Right atrium auricular region (tissue), 2 donors: ENCODE results near the gene SIRPB2. TPM values are rescaled to one million over a fixed set of nuclear protein-coding genes. Genes with fewer than 3 reads are reported as not detected.

Source experiments
- DNase-seq: peaks from one replicate; pipeline ENCODE4 v3.0.0-alpha.2; 2019; ENCODE audit warnings: low spot score
- H3K27ac ChIP-seq, 2 donors: fragments of 200-600 bp; sonication (generic); 1 replicate in 1 of 2; 2 replicates in 1 of 2; pipeline ENCODE4 v1.5.1; 2016 to 2019
- H3K27me3 ChIP-seq, 2 donors: fragments of 200-600 bp; sonication (generic); one replicate each; pipeline versions ENCODE4 v1.5.1 to v1.6.0; 2017 to 2019
- H3K36me3 ChIP-seq: fragments of 200-600 bp; sonication (generic); one replicate; pipeline ENCODE4 v1.5.1; 2016
- H3K4me1 ChIP-seq, 2 donors: fragments of 200-600 bp; sonication (generic); one replicate each; pipeline versions ENCODE4 v1.5.1 to v1.6.0; 2017 to 2019
- H3K4me3 ChIP-seq, 2 donors: fragments of 200-600 bp; sonication (generic); 1 replicate in 1 of 2; 2 replicates in 1 of 2; pipeline ENCODE4 v1.5.1; 2017 to 2019; ENCODE audit warnings: mild to moderate bottlenecking in 1 of 2, moderate library complexity in 1 of 2
- H3K9me3 ChIP-seq, 2 donors: fragments of 200-600 bp; sonication (generic); one replicate each; pipeline ENCODE4 v1.5.1; 2019
- total RNA-seq, 2 donors: library from RNA; depleted of rRNA; stranded (reverse); fragments of >200 nt; gene quantifications; one replicate each; pipeline ENCODE4 v1.1.0, GENCODE V29; 2016
- TF ChIP-seq, protein P1 (sequence below), 2 donors: fragments of 200-600 bp; sonication (generic); IDR thresholded peaks; one replicate each; pipeline ENCODE4 v1.5.1; 2019; ENCODE audit warnings: antibody characterized with exemption in 2 of 2

The SIRPB2 gene
- total RNA-seq, 2 donors from 2014 or later, result 2.6 to 4.4 TPM

GRCh38 chr20:1450926-1451491 lies 40.2 kb downstream of the SIRPB2 start:
- DNase-seq, result no peak
- peaks cover 98% of the 10 kb centered on the region for H3K36me3 ChIP-seq
- TF ChIP-seq, protein P1, sequence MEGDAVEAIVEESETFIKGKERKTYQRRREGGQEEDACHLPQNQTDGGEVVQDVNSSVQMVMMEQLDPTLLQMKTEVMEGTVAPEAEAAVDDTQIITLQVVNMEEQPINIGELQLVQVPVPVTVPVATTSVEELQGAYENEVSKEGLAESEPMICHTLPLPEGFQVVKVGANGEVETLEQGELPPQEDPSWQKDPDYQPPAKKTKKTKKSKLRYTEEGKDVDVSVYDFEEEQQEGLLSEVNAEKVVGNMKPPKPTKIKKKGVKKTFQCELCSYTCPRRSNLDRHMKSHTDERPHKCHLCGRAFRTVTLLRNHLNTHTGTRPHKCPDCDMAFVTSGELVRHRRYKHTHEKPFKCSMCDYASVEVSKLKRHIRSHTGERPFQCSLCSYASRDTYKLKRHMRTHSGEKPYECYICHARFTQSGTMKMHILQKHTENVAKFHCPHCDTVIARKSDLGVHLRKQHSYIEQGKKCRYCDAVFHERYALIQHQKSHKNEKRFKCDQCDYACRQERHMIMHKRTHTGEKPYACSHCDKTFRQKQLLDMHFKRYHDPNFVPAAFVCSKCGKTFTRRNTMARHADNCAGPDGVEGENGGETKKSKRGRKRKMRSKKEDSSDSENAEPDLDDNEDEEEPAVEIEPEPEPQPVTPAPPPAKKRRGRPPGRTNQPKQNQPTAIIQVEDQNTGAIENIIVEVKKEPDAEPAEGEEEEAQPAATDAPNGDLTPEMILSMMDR (IDR thresholded peaks at IDR 0.05), result no peak
- no peaks in the 10 kb centered on the region for H3K4me1 ChIP-seq
- no peak overlapping the region for H3K27ac ChIP-seq
- no peaks in the 10 kb centered on the region for H3K27me3 ChIP-seq
- H3K4me3 ChIP-seq, result no peak overlapping the region
- peaks cover 7 to 16% of the 10 kb centered on the region in 2 donors for H3K9me3 ChIP-seq

DNA sequence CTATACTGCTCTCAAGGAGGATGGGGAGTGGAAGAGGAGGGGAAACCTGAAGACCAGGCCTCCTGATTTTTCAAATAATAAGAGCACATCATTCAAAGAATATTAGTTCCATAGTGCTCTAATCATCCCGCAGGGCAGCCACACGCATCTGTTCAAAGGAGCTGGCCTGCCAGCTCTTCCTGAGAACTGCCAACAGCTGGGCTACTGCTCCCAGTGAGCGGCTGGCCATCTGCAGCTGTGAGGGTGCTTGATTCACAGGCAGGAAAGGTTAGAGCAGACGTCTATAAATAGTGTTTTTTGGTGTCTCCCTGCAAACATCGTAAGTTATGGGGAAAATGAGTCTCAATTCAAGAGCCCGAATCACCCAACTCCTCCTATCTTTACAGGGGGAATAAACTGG lies 41.9 kb downstream of the SIRPB2 start:
- DNase-seq, result no peak
- Histone ChIP-seq H3K4me3 (no peak overlapping the region), H3K27ac (no peak overlapping the region), H3K36me3 (peaks cover 99% of the 10 kb centered on the region), H3K4me1 (no peaks in the 10 kb centered on the region), H3K9me3 (peaks cover 7 to 16% of the 10 kb centered on the region in 2 donors), H3K27me3 (no peaks in the 10 kb centered on the region)
- TF ChIP-seq, protein P1 (IDR thresholded peaks at IDR 0.05), result no peak

DNA sequence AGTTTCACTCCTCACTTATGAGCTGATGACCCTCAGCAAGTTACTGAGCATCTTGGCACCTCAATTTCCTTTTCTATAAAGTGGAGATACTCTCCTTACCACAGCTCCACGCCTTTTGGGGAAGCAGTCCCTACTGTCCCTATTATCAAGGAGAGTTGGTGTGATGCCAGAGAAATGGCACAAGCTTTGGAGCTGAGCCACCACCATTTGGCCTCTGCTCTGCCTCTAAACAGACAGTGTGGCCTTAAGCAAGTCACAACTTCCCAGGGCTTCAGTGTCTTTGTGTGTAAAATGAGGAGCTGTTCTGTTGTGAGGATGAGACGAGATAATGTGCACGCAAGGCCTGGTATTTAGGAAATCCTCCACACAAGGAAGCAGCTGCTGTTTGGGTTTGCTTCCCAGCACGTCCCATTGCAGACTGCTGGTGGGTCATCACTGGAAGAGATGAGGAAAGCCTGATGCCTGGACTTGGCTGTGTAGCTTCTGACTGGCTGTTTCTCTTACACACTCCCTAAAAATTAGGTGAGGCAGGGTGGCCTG lies 43.1 kb downstream of the SIRPB2 start:
- TF ChIP-seq, protein P1 (IDR thresholded peaks at IDR 0.05), result no peak

DNA sequence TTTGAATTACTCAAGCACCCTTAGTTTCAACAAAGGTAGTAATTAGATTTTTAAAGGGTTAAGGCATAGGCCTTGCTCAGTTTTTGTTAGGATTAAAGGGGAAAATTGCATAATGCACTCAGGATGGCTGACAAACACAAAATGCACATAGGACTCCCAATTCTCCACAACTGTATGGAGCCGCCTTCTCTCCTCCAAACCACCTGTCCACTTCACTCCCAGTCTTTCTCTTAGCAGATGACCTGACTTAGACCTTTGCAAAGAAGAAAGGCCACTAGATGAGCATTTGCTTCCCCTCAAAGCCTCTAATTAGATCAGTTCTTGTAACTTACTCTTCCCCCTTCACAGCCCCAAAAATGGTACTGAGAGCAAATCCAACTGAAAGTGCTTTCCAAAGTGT lies 44.7 kb downstream of the SIRPB2 start:
- no peak for DNase-seq
- Histone ChIP-seq H3K27ac (no peak overlapping the region), H3K36me3 (peaks cover 99% of the 10 kb centered on the region), H3K4me3 (no peak overlapping the region), H3K4me1 (no peaks in the 10 kb centered on the region), H3K27me3 (no peaks in the 10 kb centered on the region), H3K9me3 (peaks cover 7 to 12% of the 10 kb centered on the region in 2 donors)
- TF ChIP-seq, protein P1 (IDR thresholded peaks at IDR 0.05), result no peak

More for the DNA sequence above, 43.1 kb downstream of the SIRPB2 start:
- Histone ChIP-seq H3K4me3 (no peak overlapping the region), H3K9me3 (peaks cover 7 to 16% of the 10 kb centered on the region in 2 donors), H3K27me3 (no peaks in the 10 kb centered on the region), H3K36me3 (peaks cover 99% of the 10 kb centered on the region), H3K4me1 (no peaks in the 10 kb centered on the region), H3K27ac (no peak overlapping the region)
- DNase-seq, result no peak

DNA sequence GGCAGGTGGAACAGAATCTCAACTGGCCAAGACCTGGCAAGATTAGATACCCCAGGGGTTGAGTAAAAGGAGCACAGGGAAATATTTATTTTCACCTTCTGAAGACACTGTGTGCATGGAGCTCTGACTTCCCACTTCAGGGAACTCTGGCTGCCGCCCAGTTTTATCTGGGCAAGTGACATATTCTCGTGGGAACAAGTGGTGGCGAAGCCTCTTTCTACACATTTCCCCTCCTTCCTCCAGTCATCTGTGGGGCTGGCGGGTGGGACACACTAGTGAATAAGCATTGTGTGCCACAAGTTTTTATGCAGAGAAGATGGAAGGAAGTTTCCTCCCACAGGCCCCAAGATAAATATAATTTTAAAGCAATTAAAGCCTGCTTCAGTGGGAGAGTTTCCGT lies 48.1 kb downstream of the SIRPB2 start:
- no peak overlapping the region for H3K27ac ChIP-seq
- H3K36me3 ChIP-seq, result peaks cover 69% of the 10 kb centered on the region
- H3K4me1 ChIP-seq, result no peaks in the 10 kb centered on the region
- no peaks in the 10 kb centered on the region for H3K27me3 ChIP-seq
- DNase-seq, result no peak
- H3K9me3 ChIP-seq, result no peaks in the 10 kb centered on the region
- TF ChIP-seq, protein P1 (IDR thresholded peaks at IDR 0.05), result no peak
- H3K4me3 ChIP-seq, result no peak overlapping the region

- Histone ChIP-seq H3K4me1 (no peaks in the 10 kb centered on the region), H3K9me3 (no peaks in the 10 kb centered on the region), H3K4me3 (no peak overlapping the region), H3K27ac (no peak overlapping the region), H3K36me3 (peaks cover 61% of the 10 kb centered on the region), H3K27me3 (no peaks in the 10 kb centered on the region)
- TF ChIP-seq, protein P1 (IDR thresholded peaks at IDR 0.05), result no peak
- no peak for DNase-seq
These were observed 48.9 kb downstream of the SIRPB2 start for GRCh38 chr20:1442304-1442703.
